Keratinocyte (primary cell): ENCODE measurements around the gene TMEM120B. TPM values are rescaled to one million over a fixed set of nuclear protein-coding genes. Genes with fewer than 3 reads are reported as not detected.

Experiments
- DNase-seq: peaks from one replicate; pipeline ENCODE4 v3.0.0-alpha.2; 2011; ENCODE audit warnings: low read depth, missing footprints, low spot score
- FAIRE-seq: peaks from 2 replicates; lab custom pipeline; 2011; peaks lifted over from hg19 to GRCh38; lab: Jason Lieb, UNC
- H2AFZ ChIP-seq: 2 replicates; pipeline ENCODE4 v1.6.0; 2012; ENCODE audit warnings: low read length, control low read depth, inconsistent platforms; ENCODE audit not compliant: control insufficient read depth
- H3K27ac ChIP-seq: 2 replicates; pipeline ENCODE4 v1.5.1; 2011; ENCODE audit warnings: low read length; ENCODE audit not compliant: control insufficient read depth, insufficient read depth
- H3K27me3 ChIP-seq: 3 replicates; pipeline ENCODE4 v1.6.0; 2011; ENCODE audit warnings: low read length; ENCODE audit not compliant: control insufficient read depth, insufficient read depth; ENCODE audit errors: extremely low read depth
- H3K36me3 ChIP-seq, 2 experiments: 2 replicates in 1 of 2; 3 replicates in 1 of 2; pipeline ENCODE4 v1.5.1; 2011; ENCODE audit warnings: low read length in 2 of 2, mild to moderate bottlenecking in 1 of 2; ENCODE audit not compliant: control insufficient read depth in 2 of 2, insufficient read depth in 2 of 2; ENCODE audit errors: extremely low read depth in 1 of 2
- H3K4me1 ChIP-seq: 3 replicates; pipeline ENCODE4 v1.5.1; 2011; ENCODE audit warnings: low read length; ENCODE audit not compliant: control insufficient read depth, insufficient read depth; ENCODE audit errors: extremely low read depth
- H3K4me2 ChIP-seq: 3 replicates; pipeline ENCODE4 v1.6.0; 2011; ENCODE audit warnings: low read depth, low read length; ENCODE audit not compliant: control insufficient read depth, insufficient read depth; ENCODE audit errors: extremely low read depth
- H3K4me3 ChIP-seq, 3 experiments: fragments of 200-600 bp in 1 of 3; sonication (generic) in 1 of 3; 2 replicates in 2 of 3; 3 replicates in 1 of 3; pipeline ENCODE4 v1.5.1; 2011 to 2016; ENCODE audit warnings: low read length in 3 of 3, mild to moderate bottlenecking in 3 of 3, control low read depth in 2 of 3, inconsistent platforms in 1 of 3, low read depth in 1 of 3, mixed read lengths in 1 of 3, mixed run types in 1 of 3, moderate library complexity in 1 of 3; ENCODE audit not compliant: control insufficient read depth in 2 of 3, insufficient read depth in 2 of 3; ENCODE audit errors: extremely low read depth in 1 of 3
- H3K79me2 ChIP-seq: 2 replicates; pipeline ENCODE4 v1.6.0; 2012; ENCODE audit warnings: low read length; ENCODE audit not compliant: control insufficient read depth, insufficient read depth
- H3K9ac ChIP-seq: 3 replicates; pipeline ENCODE4 v1.6.0; 2011; ENCODE audit warnings: low read length; ENCODE audit not compliant: control insufficient read depth, insufficient read depth; ENCODE audit errors: extremely low read depth
- H3K9me1 ChIP-seq: 3 replicates; pipeline ENCODE4 v1.6.0; 2011; ENCODE audit warnings: low read length; ENCODE audit not compliant: control insufficient read depth, insufficient read depth; ENCODE audit errors: extremely low read depth
- H3K9me3 ChIP-seq: 2 replicates; pipeline ENCODE4 v1.5.1; 2012; ENCODE audit warnings: low read depth, low read length; ENCODE audit not compliant: control insufficient read depth
- H4K20me1 ChIP-seq: 3 replicates; pipeline ENCODE4 v1.6.0; 2011; ENCODE audit warnings: low read length; ENCODE audit not compliant: control insufficient read depth, insufficient read depth; ENCODE audit errors: extremely low read depth
- EZH2 ChIP-seq: IDR thresholded peaks from one replicate; pipeline ENCODE4 v1.6.1; 2012; ENCODE audit warnings: inconsistent platforms, mild to moderate bottlenecking, low read length, moderate library complexity
- dilution Hi-C: fragments of 300-500 bp; cut with MboI; formaldehyde crosslinking; loops from one replicate; pipeline ENCODE4 v1.7.0; 2020; ENCODE audit warnings: low sequenced_read_pairs; ENCODE audit not compliant: extremely low pct_ligation_motif_present
- polyA plus RNA-seq, 5 experiments: library from polyadenylated mRNA; depleted of rRNA in 3 of 5; stranded (reverse) in 3 of 5; stranded (forward) in 1 of 5; unstranded in 1 of 5; fragments of >200 nt; gene quantifications; 1 replicate in 1 of 5; 2 replicates in 3 of 5; 3 replicates in 1 of 5; pipeline versions ENCODE4 v1.2.1 to v1.2.3, GENCODE V29; 2011 to 2012; ENCODE audit warnings: missing spikeins in 2 of 5, low read depth in 1 of 5, low replicate concordance in 1 of 5
- TF ChIP-seq, protein P1 (sequence below), 3 experiments: IDR thresholded peaks in 1 of 3; conservative IDR thresholded peaks in 1 of 3; optimal IDR thresholded peaks in 1 of 3; 2 replicates in 2 of 3; 3 replicates in 1 of 3; pipeline versions ENCODE3 to v1.5.1; 2011; ENCODE audit warnings: low read length in 3 of 3, mild to moderate bottlenecking in 3 of 3, moderate library complexity in 2 of 3, control low read depth in 1 of 3, inconsistent platforms in 1 of 3; ENCODE audit not compliant: insufficient read depth in 2 of 3; ENCODE audit errors: extremely low read depth in 1 of 3

Gene TMEM120B
- polyA plus RNA-seq, 1 donor (not counting 4 experiments of a cell fraction or from before 2014, with no cell fraction given), result 6.9 TPM

DNA sequence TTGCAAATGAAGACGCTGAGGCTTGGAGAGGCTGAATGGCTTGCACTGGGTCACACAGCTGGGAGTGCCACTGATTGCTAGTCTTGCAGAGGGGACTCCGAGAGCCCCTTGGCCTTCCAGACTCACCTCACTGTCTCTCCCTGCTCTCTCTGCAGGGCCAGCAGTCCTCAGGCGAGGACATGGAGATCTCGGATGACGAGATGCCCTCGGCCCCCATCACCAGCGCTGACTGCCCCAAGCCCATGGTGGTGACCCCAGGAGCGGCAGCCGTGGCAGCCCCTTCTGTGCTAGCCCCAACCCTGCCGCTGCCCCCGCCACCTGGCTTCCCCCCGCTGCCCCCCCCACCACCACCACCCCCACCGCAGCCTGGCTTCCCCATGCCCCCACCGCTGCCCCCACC, 101.4 kb downstream of the TMEM120B start:
- peaks cover 51% of the 10 kb centered on the region for H3K79me2 ChIP-seq
- H3K4me1 ChIP-seq, result peaks cover 27% of the 10 kb centered on the region
- H3K36me3 ChIP-seq, result peaks cover 48 to 50% of the 10 kb centered on the region in 2 experiments
- no peak overlapping the region for H3K4me3 ChIP-seq
- no peaks in the 10 kb centered on the region for H3K27me3 ChIP-seq
- H3K9ac ChIP-seq, result no peak overlapping the region
- DNase-seq (no peak), FAIRE-seq (no peak)
- no peaks in the 10 kb centered on the region for H3K9me1 ChIP-seq
- H2AFZ ChIP-seq, result no peak overlapping the region
- no peak overlapping the region for H3K4me2 ChIP-seq
- H3K9me3 ChIP-seq, result no peaks in the 10 kb centered on the region
- peaks cover 17% of the 10 kb centered on the region for H4K20me1 ChIP-seq
- dilution Hi-C loops, result no loop called here
- peak overlapping the region; percentile 2 for H3K27ac ChIP-seq
- no peak for TF ChIP-seq EZH2
- TF ChIP-seq, protein P1, sequence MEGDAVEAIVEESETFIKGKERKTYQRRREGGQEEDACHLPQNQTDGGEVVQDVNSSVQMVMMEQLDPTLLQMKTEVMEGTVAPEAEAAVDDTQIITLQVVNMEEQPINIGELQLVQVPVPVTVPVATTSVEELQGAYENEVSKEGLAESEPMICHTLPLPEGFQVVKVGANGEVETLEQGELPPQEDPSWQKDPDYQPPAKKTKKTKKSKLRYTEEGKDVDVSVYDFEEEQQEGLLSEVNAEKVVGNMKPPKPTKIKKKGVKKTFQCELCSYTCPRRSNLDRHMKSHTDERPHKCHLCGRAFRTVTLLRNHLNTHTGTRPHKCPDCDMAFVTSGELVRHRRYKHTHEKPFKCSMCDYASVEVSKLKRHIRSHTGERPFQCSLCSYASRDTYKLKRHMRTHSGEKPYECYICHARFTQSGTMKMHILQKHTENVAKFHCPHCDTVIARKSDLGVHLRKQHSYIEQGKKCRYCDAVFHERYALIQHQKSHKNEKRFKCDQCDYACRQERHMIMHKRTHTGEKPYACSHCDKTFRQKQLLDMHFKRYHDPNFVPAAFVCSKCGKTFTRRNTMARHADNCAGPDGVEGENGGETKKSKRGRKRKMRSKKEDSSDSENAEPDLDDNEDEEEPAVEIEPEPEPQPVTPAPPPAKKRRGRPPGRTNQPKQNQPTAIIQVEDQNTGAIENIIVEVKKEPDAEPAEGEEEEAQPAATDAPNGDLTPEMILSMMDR (optimal IDR thresholded peaks at IDR 0.05 in 1 of 3, IDR thresholded peaks at IDR 0.05 in 1 of 3, conservative IDR thresholded peaks at IDR 0.05 in 1 of 3; ENCODE audit: extremely low read depth in 1 of 3, insufficient read depth in 2 of 3, low read length in 3 of 3), result no peak

- peaks cover 27% of the 10 kb centered on the region for H3K4me1 ChIP-seq
- H3K9me3 ChIP-seq, result no peaks in the 10 kb centered on the region
- no peak overlapping the region for H3K27ac ChIP-seq
- H3K27me3 ChIP-seq, result no peaks in the 10 kb centered on the region
- H3K9ac ChIP-seq, result no peak overlapping the region
- no peak overlapping the region for H2AFZ ChIP-seq
- H3K4me3 ChIP-seq, result no peak overlapping the region
- no peak for FAIRE-seq
- no peak for DNase-seq
- no peaks in the 10 kb centered on the region for H3K9me1 ChIP-seq
- no peak for TF ChIP-seq EZH2
- TF ChIP-seq, protein P1 (optimal IDR thresholded peaks at IDR 0.05 in 1 of 3, IDR thresholded peaks at IDR 0.05 in 1 of 3, conservative IDR thresholded peaks at IDR 0.05 in 1 of 3; ENCODE audit: extremely low read depth in 1 of 3, insufficient read depth in 2 of 3, low read length in 3 of 3), result no peak
- H3K36me3 ChIP-seq, result peaks cover 46 to 47% of the 10 kb centered on the region in 2 experiments
- peaks cover 17% of the 10 kb centered on the region for H4K20me1 ChIP-seq
- H3K4me2 ChIP-seq, result no peak overlapping the region
- peaks cover 47% of the 10 kb centered on the region for H3K79me2 ChIP-seq
- dilution Hi-C loops, result no loop called here
Observed at GRCh38 chr12:121814429-121815119, 102.0 kb downstream of the TMEM120B start.
